Esophagus (tissue), 2 donors: ENCODE results near the gene ADGRG3. TPM values are rescaled to one million over a fixed set of nuclear protein-coding genes. Genes with fewer than 3 reads are reported as not detected.

Experiments used
- H3K27ac ChIP-seq, 2 donors: one replicate each; pipeline ENCODE4 v1.5.1; 2013; ENCODE audit warnings: low read depth in 2 of 2, mild to moderate bottlenecking in 2 of 2, inconsistent platforms in 1 of 2, low read length in 1 of 2, moderate library complexity in 1 of 2
- H3K27me3 ChIP-seq, 2 donors: one replicate each; pipeline ENCODE4 v1.6.1; 2013; ENCODE audit warnings: low read length in 2 of 2, control low read depth in 1 of 2, mild to moderate bottlenecking in 1 of 2; ENCODE audit not compliant: insufficient read depth in 2 of 2, control insufficient read depth in 1 of 2
- H3K36me3 ChIP-seq, 2 donors: one replicate each; pipeline ENCODE4 v1.6.1; 2013; ENCODE audit warnings: low read length in 1 of 2; ENCODE audit not compliant: control insufficient read depth in 2 of 2, insufficient read depth in 2 of 2
- H3K4me1 ChIP-seq, 2 donors: one replicate each; pipeline ENCODE4 v1.6.1; 2013; ENCODE audit warnings: low read length in 1 of 2; ENCODE audit not compliant: control insufficient read depth in 2 of 2, insufficient read depth in 2 of 2
- H3K4me3 ChIP-seq, 2 donors: one replicate each; pipeline ENCODE4 v1.5.1; 2013; ENCODE audit warnings: low read length in 2 of 2, mild to moderate bottlenecking in 2 of 2, low read depth in 1 of 2, moderate library complexity in 1 of 2
- H3K9me3 ChIP-seq, 2 donors: one replicate each; pipeline ENCODE4 v1.6.1; 2013; ENCODE audit warnings: mild to moderate bottlenecking in 2 of 2, low read depth in 1 of 2, low read length in 1 of 2, moderate library complexity in 1 of 2; ENCODE audit not compliant: control insufficient read depth in 2 of 2, insufficient read depth in 1 of 2
- WGBS, 2 donors: extraction: QIAGEN DNeasy Blood & Tissue Kit; methylation state at CpG; one replicate each; pipeline ENCODE4 v1.1.7; 2013; 5-methylcytosine and 5-hydroxymethylcytosine counted together
- polyA plus RNA-seq, 2 donors: library from polyadenylated mRNA; stranded (reverse); fragments of 200-250 nt; gene quantifications; one replicate each; pipeline ENCODE4 v1.2.3, GENCODE V29; 2013
- donor health status: healthy with polysubstance abuse.
- donor health status: Bipolar disorder and iron deficiency.

ADGRG3 gene
- polyA plus RNA-seq, 2 donors: 0.31 to 0.72 TPM

- no peak overlapping the region for H3K27ac ChIP-seq
- peaks cover 5 to 36% of the 10 kb centered on the region in 2 donors for H3K4me1 ChIP-seq
- no peaks in the 10 kb centered on the region for H3K9me3 ChIP-seq
- H3K27me3 ChIP-seq: no peaks in the 10 kb centered on the region
- peaks cover 0 to 2% of the 10 kb centered on the region in 2 donors for H3K36me3 ChIP-seq
- H3K4me3 ChIP-seq: no peak overlapping the region
- WGBS, 2 donors: 77 to 79% methylated on average over 21 of the region's 21 CpGs
Observed at GRCh38 chr16:57630931-57631845, 36.9 kb upstream of the ADGRG3 start.

DNA sequence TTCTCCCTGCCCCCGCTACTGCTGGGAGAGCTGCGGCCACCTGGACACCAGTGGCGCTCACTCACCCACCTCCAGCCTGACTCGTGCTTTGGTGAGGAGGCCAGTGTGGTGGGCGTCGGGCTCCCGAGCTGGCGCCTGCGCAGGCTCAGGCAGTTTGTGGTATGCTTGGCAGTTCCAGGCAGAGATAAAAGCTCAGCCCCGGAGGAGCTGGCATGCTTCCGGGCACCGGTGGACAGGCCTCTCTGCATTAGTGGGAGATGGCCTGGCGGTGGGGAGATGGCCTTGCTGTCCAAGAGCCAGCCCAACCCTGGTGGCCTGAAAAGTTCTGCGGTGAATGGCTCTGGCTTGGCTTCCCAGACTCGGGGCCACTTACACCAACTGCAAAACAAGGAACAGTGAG is 35.5 kb upstream of the ADGRG3 start:
- H3K36me3 ChIP-seq: peaks cover 0 to 8% of the 10 kb centered on the region in 2 donors
- peaks cover 5 to 33% of the 10 kb centered on the region in 2 donors for H3K4me1 ChIP-seq
- H3K9me3 ChIP-seq: no peaks in the 10 kb centered on the region
- H3K27me3 ChIP-seq: no peaks in the 10 kb centered on the region
- H3K4me3 ChIP-seq: no peak overlapping the region
- H3K27ac ChIP-seq: no peak overlapping the region
- WGBS, 2 donors: 54 to 65% methylated on average over 14 to 15 of the region's 15 CpGs

- 90 to 92% methylated on average over 11 of the region's 11 CpGs for WGBS, 2 donors
- no peaks in the 10 kb centered on the region for H3K9me3 ChIP-seq
- H3K4me3 ChIP-seq: no peak overlapping the region
- peaks cover 0 to 8% of the 10 kb centered on the region in 2 donors for H3K36me3 ChIP-seq
- H3K27ac ChIP-seq: no peak overlapping the region
- H3K4me1 ChIP-seq: peaks cover 5 to 25% of the 10 kb centered on the region in 2 donors
- no peaks in the 10 kb centered on the region for H3K27me3 ChIP-seq
Observed at GRCh38 chr16:57633383-57634064, 34.6 kb upstream of the ADGRG3 start.

- no peaks in the 10 kb centered on the region for H3K9me3 ChIP-seq
- peaks cover 5 to 20% of the 10 kb centered on the region in 2 donors for H3K4me1 ChIP-seq
- 48 to 60% methylated on average over 4 of the region's 4 CpGs for WGBS, 2 donors
- H3K36me3 ChIP-seq: peaks cover 0 to 8% of the 10 kb centered on the region in 2 donors
- H3K4me3 ChIP-seq: no peak overlapping the region
- H3K27me3 ChIP-seq: no peaks in the 10 kb centered on the region
- H3K27ac ChIP-seq: no peak overlapping the region
Observed at GRCh38 chr16:57634171-57634570, 33.9 kb upstream of the ADGRG3 start.

DNA sequence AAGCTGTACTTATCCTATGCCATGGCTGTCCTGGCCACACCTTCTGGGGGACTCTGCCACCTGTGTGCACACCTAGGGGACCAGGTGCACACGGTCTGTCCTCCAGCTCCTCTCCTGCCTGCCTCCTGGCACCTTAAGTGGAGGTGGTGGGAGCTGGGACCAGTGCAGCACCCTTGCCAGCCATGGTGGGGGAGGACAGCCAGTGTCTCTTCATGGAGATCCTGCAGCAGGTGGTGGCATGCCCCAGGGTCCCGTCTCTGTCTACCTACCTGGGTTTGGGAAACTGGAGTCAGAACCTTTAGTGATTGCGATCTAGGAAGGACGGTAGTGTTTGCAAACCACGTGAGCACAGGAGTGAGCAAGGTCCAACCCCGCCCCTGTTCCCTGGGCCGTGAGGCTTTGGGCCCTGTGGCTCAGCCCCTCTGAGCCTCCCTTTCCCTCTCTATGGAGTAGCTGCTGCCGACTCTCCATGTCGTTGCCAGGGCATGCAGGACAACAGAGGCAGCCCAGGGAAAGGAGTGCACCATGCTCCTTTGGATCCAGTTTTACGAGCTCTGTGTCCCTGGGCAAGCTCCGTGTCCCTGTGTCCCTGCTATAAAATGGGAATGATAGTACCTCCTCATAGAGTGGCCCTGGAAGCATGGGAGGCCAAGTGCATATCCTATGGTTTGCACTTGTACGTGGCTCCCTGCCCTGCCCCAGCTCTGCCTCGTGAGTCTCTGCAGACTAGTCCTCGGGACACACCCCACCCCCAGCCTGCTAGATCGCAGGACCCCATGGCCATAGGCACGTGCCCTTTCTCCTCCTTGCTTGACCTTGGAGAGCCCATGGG is 32.6 kb upstream of the ADGRG3 start:
- 57 to 61% methylated on average over 16 of the region's 16 CpGs for WGBS, 2 donors
- H3K4me1 ChIP-seq: peaks cover 5 to 20% of the 10 kb centered on the region in 2 donors

DNA sequence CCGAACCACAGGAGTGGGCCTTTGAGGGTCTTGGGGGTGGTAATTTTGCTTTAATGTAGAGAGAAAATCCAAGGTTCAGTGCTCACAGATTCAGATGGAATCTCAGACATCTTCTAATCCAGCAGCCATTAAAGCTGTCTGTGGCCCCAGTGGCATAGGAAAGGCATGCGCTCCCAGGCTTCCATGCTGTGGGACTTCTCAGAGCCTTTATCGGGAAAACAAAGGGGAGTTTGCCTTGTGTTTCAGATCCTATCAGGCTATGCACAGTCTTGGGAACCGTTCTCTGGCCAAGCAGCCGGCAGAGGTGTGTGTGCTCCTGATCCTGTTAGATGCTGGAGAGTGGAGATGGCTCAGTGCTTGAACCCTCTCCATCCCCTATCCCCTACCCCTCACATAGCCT is 31.9 kb upstream of the ADGRG3 start:
- Histone ChIP-seq H3K4me1 (peaks cover 5 to 20% of the 10 kb centered on the region in 2 donors), H3K36me3 (peaks cover 0 to 8% of the 10 kb centered on the region in 2 donors), H3K4me3 (no peak overlapping the region), H3K9me3 (no peaks in the 10 kb centered on the region), H3K27ac (peak overlapping the region in 1 of 2 donors; percentile 6), H3K27me3 (no peaks in the 10 kb centered on the region)
- 84 to 88% methylated on average over 5 of the region's 5 CpGs for WGBS, 2 donors

More for the DNA sequence above, 32.6 kb upstream of the ADGRG3 start:
- Histone ChIP-seq H3K4me3 (no peak overlapping the region), H3K27me3 (no peaks in the 10 kb centered on the region), H3K36me3 (peaks cover 0 to 8% of the 10 kb centered on the region in 2 donors), H3K9me3 (no peaks in the 10 kb centered on the region), H3K27ac (no peak overlapping the region)

DNA sequence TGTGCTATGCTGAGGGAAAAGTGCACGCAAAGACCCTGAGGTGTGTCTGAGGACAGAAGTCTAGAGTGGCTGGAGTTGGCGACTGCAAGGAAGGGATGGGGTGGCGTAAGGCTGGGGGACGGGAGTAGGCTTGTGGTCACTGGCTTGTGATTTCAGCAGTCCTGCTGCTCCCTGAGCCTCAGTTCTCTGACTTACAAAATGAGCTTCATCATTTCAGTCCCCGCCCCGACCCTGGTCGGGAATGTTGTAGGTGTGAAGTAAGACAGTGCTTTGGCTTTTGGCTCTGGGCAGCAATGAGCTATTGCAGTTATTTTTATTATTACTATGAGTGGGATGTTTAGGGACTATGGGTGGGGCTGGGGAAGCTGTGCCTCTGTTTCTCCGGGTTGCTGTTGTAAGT is 31.1 kb upstream of the ADGRG3 start:
- 64 to 66% methylated on average over 8 of the region's 8 CpGs for WGBS, 2 donors
- Histone ChIP-seq H3K27me3 (no peaks in the 10 kb centered on the region), H3K9me3 (no peaks in the 10 kb centered on the region), H3K27ac (peak overlapping the region; percentile 6 to 29), H3K4me1 (peaks cover 5 to 20% of the 10 kb centered on the region in 2 donors), H3K4me3 (no peak overlapping the region), H3K36me3 (peaks cover 0 to 8% of the 10 kb centered on the region in 2 donors)

- 45 to 46% methylated on average over 8 of the region's 8 CpGs for WGBS, 2 donors
- peaks cover 5 to 20% of the 10 kb centered on the region in 2 donors for H3K4me1 ChIP-seq
- H3K36me3 ChIP-seq: peaks cover 0 to 8% of the 10 kb centered on the region in 2 donors
- no peak overlapping the region for H3K4me3 ChIP-seq
- peak overlapping the region in 1 of 2 donors; percentile 38 for H3K27ac ChIP-seq
- H3K9me3 ChIP-seq: no peaks in the 10 kb centered on the region
- no peaks in the 10 kb centered on the region for H3K27me3 ChIP-seq
Observed at GRCh38 chr16:57637424-57637823, 30.7 kb upstream of the ADGRG3 start.

DNA sequence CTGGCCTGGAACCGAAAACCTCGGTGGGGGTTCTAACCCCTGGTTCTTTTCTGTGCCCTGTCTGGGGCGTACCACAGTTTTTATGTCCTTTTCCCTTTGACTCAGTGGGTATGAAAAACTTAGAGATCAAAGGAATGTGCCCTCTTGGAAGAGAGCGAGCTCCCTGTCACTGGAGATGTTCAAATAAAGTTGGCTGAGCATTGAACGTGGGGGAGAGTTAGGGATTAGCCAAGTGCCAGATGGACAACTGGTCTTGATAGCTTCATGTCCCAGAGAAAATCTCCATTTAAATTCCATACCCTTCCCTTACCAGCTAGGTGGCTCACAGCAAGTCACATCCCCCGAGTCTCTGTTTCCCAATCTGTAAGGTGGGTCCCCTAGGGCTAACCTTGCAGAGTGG is 30.1 kb upstream of the ADGRG3 start:
- H3K4me1 ChIP-seq: peaks cover 5 to 20% of the 10 kb centered on the region in 2 donors
- no peak overlapping the region for H3K27ac ChIP-seq
- 76 to 82% methylated on average over 6 of the region's 6 CpGs for WGBS, 2 donors
- H3K4me3 ChIP-seq: no peak overlapping the region
- H3K36me3 ChIP-seq: peaks cover 0 to 8% of the 10 kb centered on the region in 2 donors
- H3K9me3 ChIP-seq: no peaks in the 10 kb centered on the region
- H3K27me3 ChIP-seq: no peaks in the 10 kb centered on the region
